Lung (tissue), 12 donors: ENCODE data around the gene ADSL. TPM values are rescaled to one million over a fixed set of nuclear protein-coding genes. Genes with fewer than 3 reads are reported as not detected.

Experiments used
- ATAC-seq: fragments of 200-7000 bp; cut with Tn5 transposase; one replicate; pipeline ENCODE4 v1.9.1; 2020; ENCODE audit warnings: moderate number of reproducible peaks; ENCODE audit not compliant: insufficient read depth, low FRiP score
- DNase-seq, 3 donors: peaks; one replicate each; pipeline ENCODE4 v3.0.0-alpha.2; 2013 to 2017
- H3K27ac ChIP-seq, 2 donors: one replicate each; pipeline ENCODE4 v1.5.1; 2013; ENCODE audit warnings: mild to moderate bottlenecking in 2 of 2, moderate library complexity in 2 of 2, control low read depth in 1 of 2, inconsistent platforms in 1 of 2, low read depth in 1 of 2, low read length in 1 of 2
- H3K27me3 ChIP-seq, 3 donors: one replicate each; pipeline ENCODE4 v1.5.1; 2013; ENCODE audit warnings: low read length in 2 of 3; ENCODE audit not compliant: control insufficient read depth in 3 of 3, insufficient read depth in 3 of 3
- H3K36me3 ChIP-seq, 4 donors: one replicate each; pipeline ENCODE4 v1.5.1; 2013; ENCODE audit warnings: low read length in 4 of 4, mild to moderate bottlenecking in 1 of 4, moderate library complexity in 1 of 4; ENCODE audit not compliant: control insufficient read depth in 4 of 4, insufficient read depth in 4 of 4
- H3K4me1 ChIP-seq, 5 donors: one replicate each; pipeline ENCODE4 v1.5.1; 2013; ENCODE audit warnings: low read length in 5 of 5, mild to moderate bottlenecking in 2 of 5, moderate library complexity in 1 of 5; ENCODE audit not compliant: control insufficient read depth in 5 of 5, insufficient read depth in 5 of 5
- H3K4me3 ChIP-seq: one replicate; pipeline ENCODE4 v1.5.1; 2013; ENCODE audit warnings: mild to moderate bottlenecking, control low read depth, moderate library complexity
- H3K9ac ChIP-seq, 2 donors: one replicate each; pipeline ENCODE4 v1.5.1; 2013; ENCODE audit warnings: low read length in 2 of 2, control low read depth in 1 of 2; ENCODE audit not compliant: insufficient read depth in 1 of 2
- H3K9me3 ChIP-seq, 4 donors: one replicate each; pipeline ENCODE4 v1.5.1; 2013; ENCODE audit warnings: low read length in 3 of 4, mild to moderate bottlenecking in 1 of 4, moderate library complexity in 1 of 4; ENCODE audit not compliant: control insufficient read depth in 4 of 4, insufficient read depth in 3 of 4
- CTCF ChIP-seq: IDR thresholded peaks from 2 replicates; pipeline ENCODE4 v1.5.1; 2012; ENCODE audit warnings: mild to moderate bottlenecking; ENCODE audit errors: control extremely low read depth, extremely low read depth
- WGBS, 2 donors: extraction: QIAGEN DNeasy Blood & Tissue Kit; methylation state at CpG; one replicate each; pipeline ENCODE4 v1.1.7; 2013; 5-methylcytosine and 5-hydroxymethylcytosine counted together
- polyA plus RNA-seq, 2 donors: library from polyadenylated mRNA; stranded (reverse); fragments of 200-250 nt; gene quantifications; one replicate each; pipeline ENCODE4 v1.2.1, GENCODE V29; 2013
- total RNA-seq, 2 donors: library from RNA; depleted of rRNA in 1 of 2; stranded (reverse); fragments of >200 nt in 1 of 2; gene quantifications; one replicate each; pipeline ENCODE4 v1.2.1, GENCODE V29; 2014 to 2021
- donor health status: control.
- donor health status: control.
- donor health status: Bipolar disorder and iron deficiency.
- donor health status: healthy.
- donor health status: DM: yes; HTN: yes; CAD: no.

Gene ADSL
- total and polyA plus RNA-seq, 4 donors: 35.2 to 62.9 (median 43.0) TPM

DNA sequence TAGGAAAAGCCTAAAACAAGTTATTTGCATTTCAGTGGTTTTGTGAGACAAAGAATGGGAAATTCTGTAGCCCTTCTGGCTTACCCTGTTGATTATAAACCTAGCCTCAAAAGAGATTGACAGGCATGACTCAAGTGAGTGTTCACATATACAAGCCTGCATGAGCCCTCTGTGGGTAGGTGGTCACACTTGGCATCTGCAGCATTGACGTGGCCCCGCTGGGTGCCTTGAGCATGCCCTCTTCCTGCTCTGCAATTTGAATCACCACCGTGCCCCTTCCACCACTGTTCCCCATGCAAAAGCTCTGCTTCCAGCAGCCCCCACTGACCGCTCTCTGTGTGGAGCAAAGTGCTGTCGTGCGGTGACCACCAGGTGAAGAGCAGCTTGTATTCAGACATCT lies 21.0 kb upstream of the ADSL start:
- no peak for TF ChIP-seq CTCF
- Histone ChIP-seq H3K9ac (no peak overlapping the region), H3K27me3 (no peaks in the 10 kb centered on the region), H3K27ac (no peak overlapping the region), H3K4me3 (no peak overlapping the region), H3K4me1 (peaks cover 3 to 54% (median 10%) of the 10 kb centered on the region in 5 donors), H3K9me3 (peaks cover 0 to 1% (median 0%) of the 10 kb centered on the region in 4 donors), H3K36me3 (peaks cover 15 to 26% (median 19%) of the 10 kb centered on the region in 4 donors)
- ATAC-seq: no peak
- 88 to 95% methylated on average over 6 of the region's 6 CpGs for WGBS, 2 donors
- no peak for DNase-seq

DNA sequence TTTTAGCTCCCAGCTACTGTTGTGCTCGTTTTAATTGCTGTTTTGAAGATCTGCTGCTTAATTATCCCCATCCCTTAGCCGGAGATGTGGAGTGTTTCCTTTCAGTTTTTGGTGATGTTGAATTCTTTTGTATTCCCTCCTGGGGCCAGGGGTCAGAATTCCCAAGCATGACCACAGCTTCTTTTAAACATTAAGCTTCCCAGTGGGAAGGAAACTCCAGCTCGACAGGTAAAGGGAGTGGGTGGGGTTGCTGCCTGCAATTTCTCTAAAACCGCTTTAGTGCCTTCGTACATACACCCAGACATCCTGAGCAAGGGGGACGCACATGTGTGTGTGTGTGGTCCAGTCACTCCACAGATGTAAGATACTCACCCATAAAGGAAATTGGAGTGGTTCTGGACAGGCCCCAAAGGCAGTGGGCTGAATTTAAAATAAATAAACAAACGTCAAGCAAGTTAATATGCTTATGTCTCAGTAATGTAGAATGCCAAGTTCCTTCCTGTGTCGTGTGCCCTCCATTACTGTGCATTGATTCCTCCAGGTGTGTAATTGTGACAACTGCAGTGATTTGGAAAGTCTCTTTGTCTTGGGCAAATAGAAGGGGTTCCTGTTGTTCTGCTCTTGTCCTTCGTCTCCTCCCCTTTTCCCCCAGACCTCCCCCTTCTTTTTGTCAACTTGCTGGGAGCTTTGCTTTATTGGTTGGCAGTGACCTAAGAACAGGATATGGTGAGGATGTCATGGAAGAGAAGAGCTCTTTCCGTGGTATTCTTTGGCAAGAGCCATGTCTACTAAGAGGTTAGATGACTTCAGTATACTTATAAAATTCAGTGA lies 19.2 kb upstream of the ADSL start:
- H3K4me1 ChIP-seq: peaks cover 2 to 48% (median 10%) of the 10 kb centered on the region in 5 donors
- no peaks in the 10 kb centered on the region for H3K27me3 ChIP-seq
- ATAC-seq (no peak), DNase-seq (peak; percentile 41 to 83 (median 83))
- H3K36me3 ChIP-seq: peaks cover 7 to 20% (median 12%) of the 10 kb centered on the region in 4 donors
- no peak overlapping the region for H3K4me3 ChIP-seq
- no peak overlapping the region for H3K9ac ChIP-seq
- peak overlapping the region in 1 of 2 donors; percentile 49 for H3K27ac ChIP-seq
- no peak for TF ChIP-seq CTCF
- 50 to 56% methylated on average over 10 of the region's 10 CpGs for WGBS, 2 donors
- H3K9me3 ChIP-seq: peaks cover 0 to 1% (median 0%) of the 10 kb centered on the region in 4 donors

- H3K9ac ChIP-seq: no peak overlapping the region
- H3K27ac ChIP-seq: no peak overlapping the region
- ATAC-seq: no peak
- peak in 2 of 3 donors; percentile 72 to 82 for DNase-seq
- H3K4me3 ChIP-seq: no peak overlapping the region
- H3K9me3 ChIP-seq: no peaks in the 10 kb centered on the region
- peaks cover 2 to 47% (median 10%) of the 10 kb centered on the region in 5 donors for H3K4me1 ChIP-seq
- H3K27me3 ChIP-seq: no peaks in the 10 kb centered on the region
- TF ChIP-seq CTCF: no peak
- WGBS, 2 donors: 53 to 72% methylated on average over 9 of the region's 9 CpGs
- peaks cover 3 to 12% (median 8%) of the 10 kb centered on the region in 4 donors for H3K36me3 ChIP-seq
Observed at GRCh38 chr22:40328546-40329456, 17.5 kb upstream of the ADSL start.
